CD14-positive monocyte (primary cell): ENCODE measurements around the gene SPAM1. TPM values are rescaled to one million over a fixed set of nuclear protein-coding genes. Genes with fewer than 3 reads are reported as not detected.

Source experiments
- DNase-seq, 3 donors: peaks; one replicate each; pipeline ENCODE4 v3.0.0-alpha.2; 2011 to 2022
- H2AFZ ChIP-seq: 2 replicates; pipeline ENCODE4 v1.6.0; 2012; ENCODE audit warnings: mild to moderate bottlenecking, low read depth, low read length, inconsistent platforms; ENCODE audit not compliant: insufficient read depth, poor library complexity, severe bottlenecking
- H3K27ac ChIP-seq, 2 donors: 1 replicate in 1 of 2; 2 replicates in 1 of 2; pipeline ENCODE4 v1.5.1; 2012 to 2013; ENCODE audit warnings: low read length in 2 of 2, control low read depth in 1 of 2, inconsistent platforms in 1 of 2, low read depth in 1 of 2, mild to moderate bottlenecking in 1 of 2
- H3K27me3 ChIP-seq, 2 donors: one replicate each; pipeline versions ENCODE4 v1.6.0 to v1.6.1; 2011 to 2013; ENCODE audit warnings: low read length in 2 of 2; ENCODE audit not compliant: control insufficient read depth in 2 of 2, insufficient read depth in 2 of 2
- H3K36me3 ChIP-seq, 2 donors: replicated peaks in 1 of 2; 1 replicate in 1 of 2; 2 replicates in 1 of 2; pipeline versions ENCODE4 v1.5.1 to v1.6.1; 2012 to 2013; ENCODE audit warnings: low read length in 2 of 2, control low read depth in 1 of 2, inconsistent platforms in 1 of 2, mild to moderate bottlenecking in 1 of 2; ENCODE audit not compliant: insufficient read depth in 2 of 2, control insufficient read depth in 1 of 2
- H3K4me1 ChIP-seq, 2 donors: 1 replicate in 1 of 2; 2 replicates in 1 of 2; pipeline versions ENCODE4 v1.5.1 to v1.6.1; 2012 to 2013; ENCODE audit warnings: low read length in 2 of 2, control low read depth in 1 of 2, inconsistent platforms in 1 of 2, mild to moderate bottlenecking in 1 of 2, moderate library complexity in 1 of 2; ENCODE audit not compliant: insufficient read depth in 2 of 2, control insufficient read depth in 1 of 2
- H3K4me2 ChIP-seq: replicated peaks from 2 replicates; pipeline ENCODE3; 2012; ENCODE audit warnings: low read length, moderate library complexity, mild to moderate bottlenecking; ENCODE audit not compliant: poor library complexity, severe bottlenecking; ENCODE audit errors: extremely low read depth
- H3K4me3 ChIP-seq, 3 experiments: fragments of 200-600 bp in 1 of 3; sonication (generic) in 1 of 3; replicated peaks in 1 of 3; 1 replicate in 2 of 3; 2 replicates in 1 of 3; pipeline ENCODE4 v1.5.1; 2011 to 2013; ENCODE audit warnings: low read length in 3 of 3, mild to moderate bottlenecking in 3 of 3, control low read depth in 2 of 3, low read depth in 2 of 3, inconsistent platforms in 1 of 3, moderate library complexity in 1 of 3
- H3K79me2 ChIP-seq: 2 replicates; pipeline ENCODE4 v1.6.0; 2012; ENCODE audit warnings: mild to moderate bottlenecking, control low read depth, inconsistent platforms, low read length, moderate library complexity; ENCODE audit not compliant: insufficient read depth
- H3K9ac ChIP-seq: 2 replicates; pipeline ENCODE4 v1.6.0; 2017; ENCODE audit warnings: low read length, mild to moderate bottlenecking; ENCODE audit not compliant: insufficient read depth, poor library complexity, severe bottlenecking
- H3K9me3 ChIP-seq, 2 donors: replicated peaks in 1 of 2; 1 replicate in 1 of 2; 2 replicates in 1 of 2; pipeline versions ENCODE4 v1.5.1 to v1.6.1; 2012 to 2013; ENCODE audit warnings: low read length in 2 of 2, control low read depth in 1 of 2; ENCODE audit not compliant: control insufficient read depth in 1 of 2, insufficient read depth in 1 of 2
- H4K20me1 ChIP-seq: 2 replicates; pipeline ENCODE4 v1.6.0; 2012; ENCODE audit warnings: mild to moderate bottlenecking, low read length, control low read depth, moderate library complexity; ENCODE audit not compliant: insufficient read depth
- H3K27ac Mint-ChIP-seq, 7 donors: one replicate each; pipeline ENCODE4 v1.8.0; 2020; ENCODE audit warnings: mild to moderate bottlenecking in 7 of 7, mixed read lengths in 7 of 7, moderate library complexity in 6 of 7, inconsistent platforms in 2 of 7
- H3K27me3 Mint-ChIP-seq, 3 donors: one replicate each; pipeline ENCODE4 v1.8.0; 2021 to 2022; ENCODE audit warnings: low read depth in 3 of 3, mild to moderate bottlenecking in 3 of 3, mixed read lengths in 3 of 3, moderate library complexity in 3 of 3, inconsistent platforms in 1 of 3
- H3K36me3 Mint-ChIP-seq, 2 donors: one replicate each; pipeline ENCODE4 v1.8.0; 2020; ENCODE audit warnings: mixed read lengths in 2 of 2, inconsistent platforms in 1 of 2, mild to moderate bottlenecking in 1 of 2
- H3K4me1 Mint-ChIP-seq: one replicate; pipeline ENCODE4 v1.8.0; 2020; ENCODE audit warnings: mild to moderate bottlenecking, mixed read lengths
- H3K4me3 Mint-ChIP-seq, 2 donors: one replicate each; pipeline ENCODE4 v1.8.0; 2020; ENCODE audit warnings: mild to moderate bottlenecking in 2 of 2, mixed read lengths in 2 of 2, moderate library complexity in 1 of 2
- H3K9me3 Mint-ChIP-seq, 7 donors: one replicate each; pipeline ENCODE4 v1.8.0; 2020 to 2022; ENCODE audit warnings: mixed read lengths in 7 of 7, mild to moderate bottlenecking in 6 of 7, moderate library complexity in 6 of 7, inconsistent platforms in 2 of 7
- WGBS: methylation state at CpG from one replicate; pipeline ENCODE4 v1.1.5; 2013; ENCODE audit warnings: missing lambda C conversion rate; ENCODE audit not compliant: insufficient coverage; 5-methylcytosine and 5-hydroxymethylcytosine counted together
- intact Hi-C, 2 donors: fragments of 100-400 bp; cut with micrococcal nuclease; formaldehyde crosslinking; loops; one replicate each; pipeline versions ENCODE4 v1.15.0 to v1.15.1; 2023
- polyA plus RNA-seq, 3 donors: library from polyadenylated mRNA; depleted of rRNA in 1 of 3; unstranded in 2 of 3; stranded (reverse) in 1 of 3; fragments of 300-500 nt in 2 of 3; fragments of >200 nt in 1 of 3; fragmentation: Illumina TruSeq in 2 of 3; gene quantifications; 1 replicate in 2 of 3; 2 replicates in 1 of 3; pipeline ENCODE4 v1.2.3, GENCODE V29; 2012 to 2021
- TF ChIP-seq, protein P1 (sequence below): fragments of 200-600 bp; IDR thresholded peaks from one replicate; pipeline ENCODE4 v1.8.0; 2022; ENCODE audit warnings: antibody characterized with exemption, mild to moderate bottlenecking

Gene SPAM1
- polyA plus RNA-seq, 3 donors, result not detected

DNA sequence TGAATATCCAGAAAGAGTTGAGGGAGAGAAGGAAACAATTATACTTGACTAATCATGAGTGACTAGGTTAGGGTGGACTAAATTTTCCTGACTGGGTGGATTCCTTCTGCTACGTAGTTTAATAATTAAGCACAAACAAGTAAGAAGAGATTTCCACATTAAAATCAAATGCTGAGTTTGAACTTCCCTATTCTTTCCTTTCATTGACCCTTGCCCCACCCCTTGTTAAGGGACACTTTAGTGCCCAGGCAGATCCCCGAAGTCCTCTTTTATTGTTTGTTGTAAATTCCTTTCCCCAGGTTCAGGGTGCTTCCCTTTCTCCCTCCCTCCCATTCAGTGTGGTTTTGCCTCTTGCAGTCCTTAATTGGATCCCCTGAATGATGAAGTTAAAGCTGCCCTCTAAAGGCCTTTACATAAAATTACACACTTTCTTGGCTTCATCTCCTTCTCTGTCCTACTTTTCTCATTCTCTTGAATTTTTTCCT is 8.8 kb upstream of the SPAM1 start:
- no peaks in the 10 kb centered on the region for H3K9me3 Mint-ChIP-seq
- Histone ChIP-seq H3K79me2 (no peaks in the 10 kb centered on the region), H3K9ac (no peak overlapping the region), H3K4me3 (no peak overlapping the region), H3K27me3 (no peaks in the 10 kb centered on the region), H3K27ac (no peak overlapping the region), H4K20me1 (no peaks in the 10 kb centered on the region), H3K9me3 (no peaks in the 10 kb centered on the region), H2AFZ (no peak overlapping the region), H3K4me1 (no peaks in the 10 kb centered on the region), H3K36me3 (no peaks in the 10 kb centered on the region), H3K4me2 (no peak overlapping the region)
- WGBS, result no CpG with 5 or more reads among the region's 2 CpGs
- peaks cover 0 to 2% (median 0%) of the 10 kb centered on the region in 3 donors for H3K27me3 Mint-ChIP-seq
- TF ChIP-seq, protein P1, sequence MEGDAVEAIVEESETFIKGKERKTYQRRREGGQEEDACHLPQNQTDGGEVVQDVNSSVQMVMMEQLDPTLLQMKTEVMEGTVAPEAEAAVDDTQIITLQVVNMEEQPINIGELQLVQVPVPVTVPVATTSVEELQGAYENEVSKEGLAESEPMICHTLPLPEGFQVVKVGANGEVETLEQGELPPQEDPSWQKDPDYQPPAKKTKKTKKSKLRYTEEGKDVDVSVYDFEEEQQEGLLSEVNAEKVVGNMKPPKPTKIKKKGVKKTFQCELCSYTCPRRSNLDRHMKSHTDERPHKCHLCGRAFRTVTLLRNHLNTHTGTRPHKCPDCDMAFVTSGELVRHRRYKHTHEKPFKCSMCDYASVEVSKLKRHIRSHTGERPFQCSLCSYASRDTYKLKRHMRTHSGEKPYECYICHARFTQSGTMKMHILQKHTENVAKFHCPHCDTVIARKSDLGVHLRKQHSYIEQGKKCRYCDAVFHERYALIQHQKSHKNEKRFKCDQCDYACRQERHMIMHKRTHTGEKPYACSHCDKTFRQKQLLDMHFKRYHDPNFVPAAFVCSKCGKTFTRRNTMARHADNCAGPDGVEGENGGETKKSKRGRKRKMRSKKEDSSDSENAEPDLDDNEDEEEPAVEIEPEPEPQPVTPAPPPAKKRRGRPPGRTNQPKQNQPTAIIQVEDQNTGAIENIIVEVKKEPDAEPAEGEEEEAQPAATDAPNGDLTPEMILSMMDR, result peak; percentile 24
- no peak for DNase-seq
- intact Hi-C loops, result no loop called here
- no peak overlapping the region for H3K4me3 Mint-ChIP-seq
- H3K4me1 Mint-ChIP-seq, result no peaks in the 10 kb centered on the region
- H3K27ac Mint-ChIP-seq, result no peak overlapping the region
- no peaks in the 10 kb centered on the region for H3K36me3 Mint-ChIP-seq

DNA sequence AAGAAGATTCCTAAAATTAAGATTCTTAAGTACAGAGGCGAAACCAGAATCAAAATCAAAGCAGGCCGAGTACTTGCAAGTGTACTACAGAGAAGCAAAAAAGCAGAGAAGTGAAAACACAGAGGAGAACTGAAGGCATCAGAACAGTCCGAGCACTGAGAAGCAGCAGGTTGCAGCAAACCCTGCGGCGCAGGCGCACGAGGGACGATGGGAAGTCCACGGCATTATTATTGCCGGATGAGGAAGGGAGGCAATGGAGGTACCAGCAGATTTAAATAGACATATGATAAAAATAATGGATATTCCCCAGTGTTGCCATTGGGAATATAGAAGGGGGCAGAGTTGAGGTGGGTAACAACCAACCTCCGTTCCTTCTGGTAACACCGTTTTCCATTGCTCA is 7.2 kb upstream of the SPAM1 start:
- Mint-ChIP-seq H3K4me1 (no peaks in the 10 kb centered on the region), H3K36me3 (no peaks in the 10 kb centered on the region), H3K27ac (no peak overlapping the region), H3K4me3 (no peak overlapping the region), H3K9me3 (no peaks in the 10 kb centered on the region), H3K27me3 (peaks cover 0 to 2% (median 0%) of the 10 kb centered on the region in 3 donors)
- Histone ChIP-seq H3K79me2 (no peaks in the 10 kb centered on the region), H2AFZ (no peak overlapping the region), H3K4me2 (no peak overlapping the region), H3K27me3 (no peaks in the 10 kb centered on the region), H3K9me3 (no peaks in the 10 kb centered on the region), H3K9ac (no peak overlapping the region), H4K20me1 (no peaks in the 10 kb centered on the region), H3K36me3 (no peaks in the 10 kb centered on the region), H3K4me1 (no peaks in the 10 kb centered on the region), H3K27ac (no peak overlapping the region), H3K4me3 (no peak overlapping the region)
- TF ChIP-seq, protein P1, result no peak
- 92% methylated on average over 12 of the region's 12 CpGs for WGBS
- intact Hi-C loops, result no loop called here
- no peak for DNase-seq
